ENCODE results near the gene GALP. TPM values are rescaled to one million over a fixed set of nuclear protein-coding genes. Genes with fewer than 3 reads are reported as not detected.

GALP gene
- total RNA-seq, 1 donor from 2014 or later, result not detected

- Histone ChIP-seq H3K27ac (peak overlapping the region; percentile 88), H3K27me3 (no peaks in the 10 kb centered on the region), H3K4me1 (peaks cover 27% of the 10 kb centered on the region), H3K36me3 (no peaks in the 10 kb centered on the region), H3K9me3 (no peaks in the 10 kb centered on the region), H3K4me3 (peak overlapping the region; percentile 57 to 76)
- DNase-seq (ENCODE audit: extremely low spot score in 2 of 2), result no peak
- TF ChIP-seq POLR2AphosphoS5 (IDR thresholded peaks at IDR 0.05; ENCODE audit: insufficient read depth in 1 of 2, low read depth in 1 of 2) (no peak), CTCF (IDR thresholded peaks at IDR 0.05) (no peak), POLR2A (IDR thresholded peaks at IDR 0.05) (no peak)
- intact Hi-C loops (cut with DNase I), result loop anchor here (5.0 kb wide), 1 partner anchor 33 kb away; no protein-coding TSS in a partner anchor
These were observed 35.8 kb upstream of the GALP start for GRCh38 chr19:56139847-56140582.

- H3K4me1 ChIP-seq, result peaks cover 27% of the 10 kb centered on the region
These were observed 35.0 kb upstream of the GALP start, which contains the start of gene ZNF444 for GRCh38 chr19:56140583-56141416. ZNF444 (plus strand) TSS chr19:56141287; CDS start chr19:56146912, 5,625 bp downstream.

GRCh38 chr19:56141417-56141993, 34.3 kb upstream of the GALP start:
- Histone ChIP-seq H3K9me3 (no peaks in the 10 kb centered on the region), H3K4me1 (peaks cover 27% of the 10 kb centered on the region), H3K36me3 (no peaks in the 10 kb centered on the region), H3K27ac (peak overlapping the region; percentile 88), H3K27me3 (no peaks in the 10 kb centered on the region), H3K4me3 (peak overlapping the region; percentile 57 to 76)
- intact Hi-C loops (cut with DNase I), result loop anchor here (5.0 kb wide), 1 partner anchor 34 kb away; no protein-coding TSS in a partner anchor
- DNase-seq (ENCODE audit: extremely low spot score in 2 of 2), result no peak
- no peak for TF ChIP-seq POLR2AphosphoS5 (IDR thresholded peaks at IDR 0.05; ENCODE audit: insufficient read depth in 1 of 2, low read depth in 1 of 2)
- no peak for TF ChIP-seq CTCF (IDR thresholded peaks at IDR 0.05)
- TF ChIP-seq POLR2A (IDR thresholded peaks at IDR 0.05), result no peak

More at GRCh38 chr19:56140583-56141416, 35.0 kb upstream of the GALP start, which contains the start of gene ZNF444:
- H3K36me3 ChIP-seq, result no peaks in the 10 kb centered on the region
- DNase-seq (ENCODE audit: extremely low spot score in 2 of 2), result peak; percentile 99 to 100
- no peaks in the 10 kb centered on the region for H3K9me3 ChIP-seq
- peak; percentile 90 to 100 for TF ChIP-seq POLR2AphosphoS5 (IDR thresholded peaks at IDR 0.05; ENCODE audit: insufficient read depth in 1 of 2, low read depth in 1 of 2)
- peak in 1 of 2 donors; percentile 29 for TF ChIP-seq POLR2A (IDR thresholded peaks at IDR 0.05)
- TF ChIP-seq CTCF (IDR thresholded peaks at IDR 0.05), result no peak
- peak within 1 kb of the TSS; percentile 88 for H3K27ac ChIP-seq
- intact Hi-C loops (cut with DNase I), result loop anchor here (5.0 kb wide), 1 partner anchor 33 kb away; no protein-coding TSS in a partner anchor
- no peaks in the 10 kb centered on the region for H3K27me3 ChIP-seq
- peak within 1 kb of the TSS; percentile 57 to 76 for H3K4me3 ChIP-seq

- Histone ChIP-seq H3K9me3 (no peaks in the 10 kb centered on the region), H3K27me3 (no peaks in the 10 kb centered on the region), H3K27ac (peak overlapping the region; percentile 88), H3K4me3 (peak overlapping the region; percentile 57 to 76), H3K4me1 (peaks cover 27% of the 10 kb centered on the region), H3K36me3 (peaks cover 0 to 6% of the 10 kb centered on the region in 2 donors)
- no peak for DNase-seq (ENCODE audit: extremely low spot score in 2 of 2)
- intact Hi-C loops (cut with DNase I), result loop anchor here (5.0 kb wide), 1 partner anchor 35 kb away; no protein-coding TSS in a partner anchor
- TF ChIP-seq POLR2AphosphoS5 (IDR thresholded peaks at IDR 0.05; ENCODE audit: insufficient read depth in 1 of 2, low read depth in 1 of 2) (no peak), CTCF (IDR thresholded peaks at IDR 0.05) (no peak), POLR2A (IDR thresholded peaks at IDR 0.05) (no peak)
These were observed 33.6 kb upstream of the GALP start for GRCh38 chr19:56142087-56142787.

All from vagina (tissue), 2 donors.